ENCODE measurements around the gene SLC16A3.

GRCh38 chr17:82218349-82219075, 10.3 kb upstream of the SLC16A3 start:
- no peak for TF ChIP-seq CTCF (IDR thresholded peaks at IDR 0.05)
- TF ChIP-seq POLR2A (IDR thresholded peaks at IDR 0.05), result no peak

Measured in body of pancreas (tissue), 4 donors.